Stimulated activated CD4-positive, alpha-beta T cell treated with anti-CD3 and anti-CD28 coated beads, Interleukin-15, amount 100 ng/mL, for 24 hours (primary cell): ENCODE results near the gene PRR35.
A peak's percentile ranks its signal among the peaks of the same experiment; 100 is the strongest.

Experiments
- DNase-seq: peaks from one replicate; pipeline ENCODE4 v3.0.0-alpha.2; 2020

The PRR35 gene

GRCh38 chr16:560204-560700 lies at the start of gene PRR35:
PRR35 (plus strand) TSS chr16:560394; CDS start chr16:563295, 2,901 bp downstream.
- DNase-seq = no peak

DNA sequence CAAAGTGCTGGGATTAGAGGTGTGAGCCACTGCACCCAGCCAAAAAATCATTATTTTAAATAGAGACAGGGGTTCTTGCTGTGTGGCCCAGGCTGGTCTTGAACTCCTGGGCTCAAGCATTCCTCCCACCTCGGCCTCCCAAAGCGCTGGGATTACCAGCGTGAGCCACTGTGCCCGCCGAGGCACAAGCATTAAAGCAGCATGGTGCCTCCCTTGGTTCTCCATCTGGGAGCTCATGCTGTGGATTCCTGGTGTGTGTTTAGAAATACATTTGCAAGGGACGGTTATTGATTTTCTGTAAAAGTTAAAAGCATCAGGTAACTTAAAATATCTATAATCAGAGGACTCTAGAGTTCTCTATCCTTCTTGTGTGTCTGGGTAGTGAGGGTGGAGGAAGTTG lies 47.4 kb upstream of the PRR35 start:
- no peak for DNase-seq

DNA sequence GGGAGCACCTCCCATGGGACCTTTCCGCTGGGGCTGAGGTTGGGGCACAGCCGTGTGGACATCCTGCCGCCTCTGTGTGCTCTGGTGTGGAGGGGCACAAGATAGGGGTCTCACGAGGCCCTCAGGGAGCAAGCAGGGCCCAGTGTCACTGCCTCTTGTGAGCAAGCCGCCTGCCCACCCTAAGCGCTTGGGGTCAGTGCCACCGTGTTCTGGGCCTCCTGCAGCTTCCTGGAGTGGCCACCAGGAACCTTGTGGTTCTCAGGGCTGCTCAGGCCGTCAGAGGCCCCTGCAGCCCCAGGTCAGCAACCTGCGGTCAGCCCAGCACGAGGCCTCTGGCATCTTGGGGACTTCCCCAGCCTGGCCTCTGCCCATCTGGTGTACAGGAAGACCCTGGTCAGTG lies 46.2 kb upstream of the PRR35 start:
- DNase-seq = no peak

DNA sequence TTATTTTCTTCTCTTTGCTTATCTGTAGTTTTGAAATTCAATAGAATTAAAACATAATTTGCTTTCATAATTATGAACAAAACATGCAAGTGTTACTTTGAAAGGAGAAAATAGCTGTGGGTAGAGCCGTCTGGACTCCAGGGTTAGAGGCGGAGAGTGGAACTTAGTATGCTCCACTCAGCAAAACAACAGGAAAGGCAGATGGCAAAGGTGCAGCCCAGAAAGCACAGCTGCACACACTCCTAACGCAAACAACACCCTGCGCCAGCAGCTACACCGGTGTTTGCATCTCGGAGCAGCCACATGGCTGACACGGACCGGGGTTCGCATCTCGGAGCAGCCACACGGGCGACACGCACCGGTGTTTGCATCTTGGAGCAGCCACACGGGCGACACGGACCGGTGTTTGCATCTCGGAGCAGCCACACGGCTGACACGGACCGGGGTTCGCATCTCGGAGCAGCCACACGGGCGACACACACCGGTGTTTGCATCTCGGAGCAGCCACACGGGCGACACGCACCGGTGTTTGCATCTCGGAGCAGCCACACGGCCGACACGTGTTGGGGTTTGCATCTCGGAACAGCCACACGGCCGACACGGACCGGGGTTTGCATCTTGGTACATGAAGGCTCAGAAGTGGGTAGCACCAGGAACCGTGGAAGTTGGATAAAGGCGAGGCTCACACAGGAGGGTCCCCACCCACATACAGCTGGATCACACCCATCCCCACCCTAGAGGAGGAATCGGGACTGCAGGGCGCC lies 44.8 kb upstream of the PRR35 start:
- no peak for DNase-seq

GRCh38 chr16:515939-516226 lies 44.3 kb upstream of the PRR35 start:
- DNase-seq = no peak

GRCh38 chr16:516301-516700 lies 43.9 kb upstream of the PRR35 start:
- DNase-seq = no peak

DNA sequence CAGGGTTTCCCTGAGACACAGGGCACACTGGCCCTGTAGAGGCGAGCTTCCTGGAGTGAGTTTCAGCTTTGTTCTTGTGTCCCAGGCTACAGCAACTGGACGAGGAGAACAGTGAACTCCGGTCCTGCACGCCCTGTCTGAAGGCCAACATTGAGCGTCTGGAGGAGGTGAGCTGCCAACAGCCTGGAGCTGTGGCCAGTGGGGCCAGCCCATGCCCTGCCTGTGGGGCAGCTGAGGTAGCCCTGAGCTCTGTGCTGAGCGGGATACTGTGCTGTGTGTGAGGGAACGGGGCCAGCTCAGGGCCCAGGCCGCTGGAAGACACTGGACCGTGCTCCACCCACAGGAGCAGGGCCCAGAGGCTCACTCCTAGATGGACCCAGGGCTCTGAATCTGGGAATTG lies 41.3 kb upstream of the PRR35 start:
- DNase-seq = no peak

- DNase-seq = no peak
Measured at GRCh38 chr16:519425-519824, 40.8 kb upstream of the PRR35 start.

GRCh38 chr16:519841-520687 lies 40.1 kb upstream of the PRR35 start:
- no peak for DNase-seq

DNA sequence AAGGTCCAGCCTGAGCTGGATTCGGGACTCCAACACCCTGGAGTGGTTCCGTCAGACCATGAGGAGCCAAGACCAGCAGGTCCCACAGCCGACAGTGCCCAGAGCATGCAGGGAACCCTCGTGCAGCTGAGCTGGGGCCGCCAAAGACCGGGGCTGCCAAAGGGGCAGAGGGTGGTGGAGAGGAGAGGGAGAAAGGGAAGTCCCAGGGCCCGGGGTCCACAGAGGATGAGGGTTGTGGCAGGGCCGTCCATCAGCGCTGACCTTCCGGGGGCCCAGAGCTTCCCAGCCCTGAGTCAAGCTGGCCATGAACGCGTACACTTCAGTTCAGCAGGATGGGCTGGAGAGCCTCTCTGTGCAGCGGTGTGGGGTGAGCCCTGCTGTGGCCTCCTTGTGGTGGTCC lies 39.3 kb upstream of the PRR35 start:
- DNase-seq = no peak

GRCh38 chr16:521381-522210 lies 38.6 kb upstream of the PRR35 start:
- DNase-seq = no peak

DNA sequence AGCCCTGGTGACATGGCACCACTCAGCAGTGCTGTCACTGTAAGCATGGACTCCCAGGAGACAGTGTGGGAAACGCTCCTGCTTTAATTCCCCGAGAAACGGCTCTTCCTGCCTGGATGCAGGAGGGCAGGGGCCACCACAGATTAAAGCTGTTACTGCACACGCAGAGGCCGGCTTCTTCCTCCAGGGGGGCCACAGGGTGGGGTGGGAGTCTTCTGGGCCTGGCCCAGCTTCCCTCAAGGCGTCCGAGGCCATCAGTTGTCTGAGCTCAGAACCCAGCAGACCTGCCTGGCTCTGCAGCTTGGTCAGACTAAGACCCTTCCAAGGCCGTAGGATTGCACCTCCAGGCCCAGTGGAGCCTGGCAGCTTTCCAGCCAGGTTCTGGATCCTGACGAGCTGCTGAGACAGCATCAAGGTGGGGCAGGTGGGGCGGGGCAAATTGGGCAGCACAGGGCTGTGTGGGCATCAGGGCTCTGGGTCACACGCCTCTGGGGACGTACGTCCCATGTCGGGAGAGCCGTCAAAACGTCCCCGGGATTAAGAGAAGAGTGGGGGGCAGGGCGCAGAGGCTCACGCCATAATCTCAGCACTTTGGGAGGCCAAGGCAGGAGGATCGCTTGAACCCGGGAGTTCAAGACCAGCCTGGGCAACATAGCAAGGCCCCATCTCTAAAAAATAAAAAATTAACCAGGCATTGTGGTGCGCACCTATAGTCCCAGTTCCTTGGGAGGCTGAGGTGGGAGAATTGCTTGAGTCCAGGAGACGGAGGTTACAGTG lies 37.7 kb upstream of the PRR35 start:
- no peak for DNase-seq

DNA sequence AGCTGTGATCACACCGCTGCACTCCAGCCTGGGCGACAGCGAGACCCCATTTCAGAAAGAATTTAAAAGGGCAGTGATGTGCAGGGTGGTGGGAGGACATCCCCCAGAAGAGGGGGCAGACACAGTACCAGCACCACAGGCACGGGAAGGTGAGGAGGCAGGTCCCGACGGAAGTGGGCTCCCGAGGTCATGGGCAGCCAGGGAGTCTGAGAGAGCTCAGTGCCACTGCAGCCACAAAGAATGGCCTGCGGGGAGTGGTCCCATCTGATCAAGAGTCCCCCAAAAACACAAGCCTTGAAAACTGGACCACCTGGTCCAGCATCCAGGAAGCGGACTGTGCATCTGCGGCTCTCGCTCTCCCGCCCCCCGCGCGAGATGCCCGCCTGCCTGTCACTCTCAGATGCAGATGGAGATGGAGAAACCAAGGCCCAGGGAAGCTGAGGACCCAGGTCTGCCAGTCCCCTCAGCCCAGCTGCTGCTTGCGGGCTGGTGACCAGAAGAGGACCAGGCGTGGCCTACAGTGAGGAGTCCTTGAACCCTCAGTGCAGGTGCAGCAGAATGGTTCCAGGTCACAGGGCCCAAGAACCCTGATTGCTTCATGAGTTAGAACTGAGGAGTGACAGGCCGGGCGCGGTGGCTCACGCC lies 37.0 kb upstream of the PRR35 start:
- no peak for DNase-seq

DNA sequence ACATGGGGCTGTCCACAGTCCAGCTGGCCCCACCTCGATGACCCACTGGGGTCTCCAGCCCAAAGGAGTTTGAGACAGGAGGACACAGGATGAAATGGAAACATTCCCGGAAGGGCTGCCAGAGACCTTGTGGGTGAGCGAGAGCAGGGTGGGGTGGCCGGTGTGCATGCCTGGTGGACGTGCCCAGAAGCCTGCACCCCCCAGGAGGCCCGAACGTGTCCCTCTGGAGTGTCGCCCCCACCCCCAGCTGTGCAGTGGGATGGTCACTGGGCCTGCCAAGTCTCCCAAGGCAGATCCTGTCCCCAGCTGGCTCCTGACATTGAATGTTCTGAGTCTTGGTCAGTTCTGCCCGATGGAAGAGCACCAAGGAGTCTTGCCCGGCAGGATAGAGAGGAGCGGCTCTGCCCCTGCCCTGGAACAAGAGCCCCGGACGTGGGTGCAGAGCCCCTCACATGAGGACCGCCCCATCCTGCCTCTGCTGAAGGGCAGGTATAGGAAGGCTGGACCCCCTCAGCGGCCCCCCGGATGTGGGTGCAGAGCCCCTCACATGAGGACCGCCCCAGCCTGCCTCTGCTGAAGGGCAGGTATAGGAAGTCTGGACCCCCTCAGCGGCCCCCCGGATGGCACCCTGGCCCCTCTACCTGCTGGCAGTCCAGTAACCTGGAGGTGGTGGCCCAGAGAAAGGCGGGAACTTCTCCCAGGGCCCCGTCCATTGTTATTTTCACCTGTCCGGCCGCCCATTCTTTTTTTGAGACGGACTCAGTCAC lies 35.7 kb upstream of the PRR35 start:
- DNase-seq = no peak

- DNase-seq = no peak
Measured at GRCh38 chr16:525123-525519, 35.1 kb upstream of the PRR35 start.

- DNase-seq = peak; percentile 87
Measured at GRCh38 chr16:525520-526180, 34.5 kb upstream of the PRR35 start.

- DNase-seq = peak; percentile 45
Measured at GRCh38 chr16:526181-527014, 33.8 kb upstream of the PRR35 start.

- peak; percentile 91 for DNase-seq
Measured at GRCh38 chr16:527015-527903, 32.9 kb upstream of the PRR35 start, which contains the start of gene CAPN15. CAPN15 (plus strand) TSS chr16:527712; CDS start chr16:546839, 19,127 bp downstream.
